ENCODE results near the gene INTS2. TPM values are rescaled to one million over a fixed set of nuclear protein-coding genes. Genes with fewer than 3 reads are reported as not detected.

INTS2 gene, protein sequence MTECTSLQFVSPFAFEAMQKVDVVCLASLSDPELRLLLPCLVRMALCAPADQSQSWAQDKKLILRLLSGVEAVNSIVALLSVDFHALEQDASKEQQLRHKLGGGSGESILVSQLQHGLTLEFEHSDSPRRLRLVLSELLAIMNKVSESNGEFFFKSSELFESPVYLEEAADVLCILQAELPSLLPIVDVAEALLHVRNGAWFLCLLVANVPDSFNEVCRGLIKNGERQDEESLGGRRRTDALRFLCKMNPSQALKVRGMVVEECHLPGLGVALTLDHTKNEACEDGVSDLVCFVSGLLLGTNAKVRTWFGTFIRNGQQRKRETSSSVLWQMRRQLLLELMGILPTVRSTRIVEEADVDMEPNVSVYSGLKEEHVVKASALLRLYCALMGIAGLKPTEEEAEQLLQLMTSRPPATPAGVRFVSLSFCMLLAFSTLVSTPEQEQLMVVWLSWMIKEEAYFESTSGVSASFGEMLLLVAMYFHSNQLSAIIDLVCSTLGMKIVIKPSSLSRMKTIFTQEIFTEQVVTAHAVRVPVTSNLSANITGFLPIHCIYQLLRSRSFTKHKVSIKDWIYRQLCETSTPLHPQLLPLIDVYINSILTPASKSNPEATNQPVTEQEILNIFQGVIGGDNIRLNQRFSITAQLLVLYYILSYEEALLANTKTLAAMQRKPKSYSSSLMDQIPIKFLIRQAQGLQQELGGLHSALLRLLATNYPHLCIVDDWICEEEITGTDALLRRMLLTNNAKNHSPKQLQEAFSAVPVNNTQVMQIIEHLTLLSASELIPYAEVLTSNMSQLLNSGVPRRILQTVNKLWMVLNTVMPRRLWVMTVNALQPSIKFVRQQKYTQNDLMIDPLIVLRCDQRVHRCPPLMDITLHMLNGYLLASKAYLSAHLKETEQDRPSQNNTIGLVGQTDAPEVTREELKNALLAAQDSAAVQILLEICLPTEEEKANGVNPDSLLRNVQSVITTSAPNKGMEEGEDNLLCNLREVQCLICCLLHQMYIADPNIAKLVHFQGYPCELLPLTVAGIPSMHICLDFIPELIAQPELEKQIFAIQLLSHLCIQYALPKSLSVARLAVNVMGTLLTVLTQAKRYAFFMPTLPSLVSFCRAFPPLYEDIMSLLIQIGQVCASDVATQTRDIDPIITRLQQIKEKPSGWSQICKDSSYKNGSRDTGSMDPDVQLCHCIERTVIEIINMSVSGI
- total RNA-seq: 38.8 TPM

DNA sequence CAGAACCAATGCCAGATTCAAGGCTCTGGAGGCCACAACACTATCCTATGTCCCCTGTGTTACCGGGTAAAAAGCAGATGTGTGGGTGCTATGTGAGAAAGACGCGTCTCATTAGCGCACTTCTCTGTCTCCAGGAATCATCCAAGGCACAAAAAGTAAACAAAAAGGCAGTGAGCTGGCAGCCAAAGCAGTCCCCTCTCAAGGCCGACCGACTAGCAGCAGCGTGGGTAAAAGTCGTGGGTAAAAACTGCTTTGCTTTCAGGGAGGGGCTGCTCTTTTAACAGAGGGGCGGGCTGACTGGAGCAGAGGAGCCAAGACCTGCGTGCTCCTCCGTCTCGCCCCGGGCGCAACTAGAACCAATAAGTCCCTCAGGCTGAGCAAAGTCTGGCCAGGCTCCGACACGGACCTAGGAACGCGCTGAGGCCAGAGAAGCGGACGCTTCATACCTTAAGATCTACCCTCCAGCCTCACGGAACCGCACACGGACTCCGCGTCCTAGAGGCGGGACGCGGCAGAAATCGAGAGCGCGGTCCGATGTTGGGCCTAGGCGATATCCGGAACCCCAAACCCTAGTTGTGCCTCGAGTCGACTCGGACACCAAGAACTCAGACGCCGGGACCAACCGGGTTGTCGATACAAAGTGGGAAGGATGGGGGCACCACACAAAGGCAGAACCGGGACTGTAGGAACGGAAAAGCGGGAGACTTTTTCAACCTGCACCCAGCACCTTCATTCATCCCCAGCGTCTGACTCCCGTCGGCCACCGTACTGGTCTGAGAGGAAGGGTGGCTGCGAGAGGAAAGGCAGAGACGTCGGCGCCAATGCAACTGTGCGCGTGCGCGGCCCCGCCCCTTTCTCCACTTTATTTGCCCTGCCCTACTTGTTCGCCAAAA is at the start of gene INTS2:
Gene INTS2, minus strand, starts transcription at position 775 of the 893 bp plus-strand sequence. CDS start 1,338 bp downstream, outside the sequence.

GRCh38 chr17:61862975-61863800 is 64.6 kb downstream of the INTS2 start, which contains the start of gene BRIP1:
BRIP1 (minus strand) TSS chr17:61863528; CDS start chr17:61861539, 1,989 bp downstream.

Small RNA genes within 50 kb of the gene (small RNA-seq; reads per million reads assigned to genes)
- gene RF00019 (ENCODE audit: low replicate concordance): not detected

Other genes starting within 250 kb of the INTS2 start
- 7.5 TPM for gene BRIP1, start 64.5 kb downstream of the INTS2 start, total RNA-seq
- gene MED13, start 137.3 kb upstream of the INTS2 start, total RNA-seq: 198 TPM